NCI-H146 treated with DMSO at 0.1 percent for 48 hours (cell line): ENCODE results near the gene KYAT1.

ENCODE experiments used
- DNase-seq: peaks from one replicate; lab custom pipeline; 2025; ENCODE audit not compliant: unreplicated experiment; lab: John Stamatoyannopoulos, UW

The KYAT1 gene

GRCh38 chr9:128786681-128787601, 94.8 kb downstream of the KYAT1 start, which contains the start of gene TBC1D13:
TBC1D13 (plus strand) TSS chr9:128787253; CDS start chr9:128787354, 101 bp downstream.
- DNase-seq: peak; percentile 63

- no peak for DNase-seq
Measured at GRCh38 chr9:128785427-128785826, 96.3 kb downstream of the KYAT1 start.
